ENCODE measurements around the gene TTLL8. TPM values are rescaled to one million over a fixed set of nuclear protein-coding genes. Genes with fewer than 3 reads are reported as not detected.

TTLL8 gene
- total RNA-seq, 1 experiment from 2014 or later, result not detected

DNA sequence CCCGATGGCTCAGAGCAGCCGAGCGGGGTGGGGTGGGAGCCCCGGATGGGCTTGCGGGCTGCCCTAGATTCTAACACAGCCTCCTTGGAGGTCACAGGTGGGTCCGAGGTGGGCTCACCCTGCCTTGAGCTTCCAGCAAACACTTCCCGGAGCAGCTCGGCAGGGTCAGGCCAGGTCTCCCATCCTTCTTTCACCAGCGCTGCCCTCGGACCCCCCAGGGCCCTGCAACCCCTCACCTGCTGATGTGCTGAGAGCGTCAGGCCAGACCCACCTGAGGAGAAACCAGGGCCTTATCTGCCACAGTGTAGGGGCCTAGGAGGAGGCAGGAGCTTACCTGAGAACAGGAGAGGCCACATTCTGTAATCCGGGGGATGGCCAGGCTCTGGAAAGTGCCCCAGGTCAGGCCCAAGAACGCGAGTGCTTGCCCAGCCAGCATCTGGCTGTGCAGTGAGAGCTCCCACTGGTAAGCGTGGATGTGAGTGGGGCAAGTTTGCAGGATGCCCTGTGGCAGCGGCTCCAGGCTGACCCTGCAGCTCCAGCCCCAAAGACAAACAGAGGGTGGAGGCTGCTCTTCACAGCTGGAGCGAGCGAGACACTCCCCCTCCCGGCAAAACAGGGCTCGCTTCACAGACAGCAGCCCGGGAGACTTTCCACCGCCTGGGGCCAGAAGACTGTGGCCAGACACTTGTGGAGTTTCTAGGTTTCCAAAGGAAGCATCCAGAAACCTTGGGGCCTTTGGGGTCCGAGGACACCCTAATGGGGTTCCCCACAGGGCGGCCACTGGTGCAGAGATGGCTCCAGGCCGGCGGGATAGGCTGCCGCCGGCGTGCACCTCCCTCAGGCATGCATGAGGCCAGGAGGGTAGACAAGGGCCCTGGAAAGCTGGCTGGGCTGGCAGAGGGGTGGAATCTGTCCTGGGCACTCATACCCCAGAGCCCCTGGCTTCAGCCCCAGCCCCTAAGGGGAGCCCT is 45.6 kb downstream of the TTLL8 start, which contains the start of gene IL17REL:
Gene IL17REL (minus strand): TSS at position 555 of the 971 bp plus-strand sequence. CDS start 119 bp downstream, at position 436.
- no peak within 1 kb of the TSS for H3K4me2 ChIP-seq (ENCODE audit: low read length)
- CTCF ChIA-PET, result no interaction called here
- H3K9ac ChIP-seq (ENCODE audit: low read length), result no peak within 1 kb of the TSS
- H3K9me3 ChIP-seq (ENCODE audit: low read length), result no peaks in the 10 kb centered on the region
- POLR2A ChIA-PET (ENCODE audit: unreplicated experiment), result no interaction called here
- H3K4me1 ChIP-seq (ENCODE audit: insufficient read depth, low read length), result peaks cover 11% of the 10 kb centered on the region; the same call in 1 of the 2 replicates
- H3K36me3 ChIP-seq (ENCODE audit: low read depth, low read length), result no peaks in the 10 kb centered on the region
- no peaks in the 10 kb centered on the region for H3K27me3 ChIP-seq (ENCODE audit: low read length)
- TF ChIP-seq EZH2 (IDR thresholded peaks at IDR 0.05; ENCODE audit: low read length, unreplicated experiment), result no peak
- TF ChIP-seq, protein P1, sequence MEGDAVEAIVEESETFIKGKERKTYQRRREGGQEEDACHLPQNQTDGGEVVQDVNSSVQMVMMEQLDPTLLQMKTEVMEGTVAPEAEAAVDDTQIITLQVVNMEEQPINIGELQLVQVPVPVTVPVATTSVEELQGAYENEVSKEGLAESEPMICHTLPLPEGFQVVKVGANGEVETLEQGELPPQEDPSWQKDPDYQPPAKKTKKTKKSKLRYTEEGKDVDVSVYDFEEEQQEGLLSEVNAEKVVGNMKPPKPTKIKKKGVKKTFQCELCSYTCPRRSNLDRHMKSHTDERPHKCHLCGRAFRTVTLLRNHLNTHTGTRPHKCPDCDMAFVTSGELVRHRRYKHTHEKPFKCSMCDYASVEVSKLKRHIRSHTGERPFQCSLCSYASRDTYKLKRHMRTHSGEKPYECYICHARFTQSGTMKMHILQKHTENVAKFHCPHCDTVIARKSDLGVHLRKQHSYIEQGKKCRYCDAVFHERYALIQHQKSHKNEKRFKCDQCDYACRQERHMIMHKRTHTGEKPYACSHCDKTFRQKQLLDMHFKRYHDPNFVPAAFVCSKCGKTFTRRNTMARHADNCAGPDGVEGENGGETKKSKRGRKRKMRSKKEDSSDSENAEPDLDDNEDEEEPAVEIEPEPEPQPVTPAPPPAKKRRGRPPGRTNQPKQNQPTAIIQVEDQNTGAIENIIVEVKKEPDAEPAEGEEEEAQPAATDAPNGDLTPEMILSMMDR (conservative IDR thresholded peaks at IDR 0.05; ENCODE audit: low read depth, low read length), result no peak; the same call in 1 of the 2 replicates
- TF ChIP-seq EZH2phosphoT487 (IDR thresholded peaks at IDR 0.05; ENCODE audit: borderline replicate concordance, low read length), result no peak
- H2AFZ ChIP-seq (ENCODE audit: low read length), result no peak within 1 kb of the TSS
- peak; percentile 20 for DNase-seq
- no peaks in the 10 kb centered on the region for H3K9me2 ChIP-seq (replicated peaks; ENCODE audit: low read length)
- intact Hi-C loops (cut with micrococcal nuclease), result no loop called here
- ATAC-seq, result peak; percentile 53
- no peaks in the 10 kb centered on the region for H4K20me1 ChIP-seq (ENCODE audit: low read length)
- no peak within 1 kb of the TSS for H3K4me3 ChIP-seq (ENCODE audit: low read length)
- no peak within 1 kb of the TSS for H3K27ac ChIP-seq (ENCODE audit: low read length)
- no peaks in the 10 kb centered on the region for H3K79me2 ChIP-seq (ENCODE audit: low read length)
- BruUV-seq (replicated peaks), result no TSS peak
- no peaks in the 10 kb centered on the region for H3F3A ChIP-seq (ENCODE audit: low read length, unreplicated experiment)

DNA sequence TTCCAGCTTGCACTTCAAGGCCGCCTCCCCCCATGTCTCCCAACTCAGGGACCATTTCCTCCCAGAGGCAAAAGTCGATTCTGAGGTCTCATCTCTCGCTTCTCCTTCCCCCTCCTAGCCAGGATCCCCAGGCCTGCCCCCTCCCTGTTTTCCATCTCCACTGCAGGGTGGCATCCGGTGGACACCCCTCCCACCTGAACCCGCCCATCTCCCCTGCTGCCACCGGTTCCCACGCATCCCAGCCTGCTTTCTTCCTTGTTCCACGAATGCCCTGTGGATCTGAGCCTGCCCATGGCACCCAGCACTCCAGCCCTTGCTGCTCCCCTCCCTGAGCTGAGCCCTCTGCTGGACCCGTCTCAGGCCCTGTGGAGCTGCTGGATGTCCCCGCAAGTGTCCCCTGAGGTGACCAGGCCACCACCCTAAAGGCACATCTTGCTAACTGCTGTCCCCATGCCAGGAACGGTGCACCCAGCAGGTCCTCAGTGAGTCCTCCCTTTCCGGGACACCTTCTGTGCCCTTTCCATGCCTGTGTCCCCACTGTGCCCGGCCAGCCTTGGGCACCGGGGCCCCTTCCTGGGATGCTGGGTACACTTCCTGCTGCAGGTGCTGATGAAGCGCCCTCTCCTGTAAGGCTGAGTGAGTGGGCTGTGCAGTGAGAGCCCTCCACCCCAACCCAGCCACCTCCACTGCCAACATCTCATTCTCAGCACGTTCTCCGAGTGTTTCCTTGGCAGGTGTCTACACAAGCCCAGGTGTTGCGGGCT is 46.5 kb downstream of the TTLL8 start:
- POLR2A ChIA-PET (ENCODE audit: unreplicated experiment), result no interaction called here
- H3K9me2 ChIP-seq (replicated peaks; ENCODE audit: low read length), result no peaks in the 10 kb centered on the region
- H3K79me2 ChIP-seq (ENCODE audit: low read length), result no peaks in the 10 kb centered on the region
- no peak overlapping the region for H3K4me2 ChIP-seq (ENCODE audit: low read length)
- no peaks in the 10 kb centered on the region for H3K9me3 ChIP-seq (ENCODE audit: low read length)
- TF ChIP-seq EZH2phosphoT487 (IDR thresholded peaks at IDR 0.05; ENCODE audit: borderline replicate concordance, low read length) (no peak), EZH2 (IDR thresholded peaks at IDR 0.05; ENCODE audit: low read length, unreplicated experiment) (no peak)
- TF ChIP-seq, protein P1 (conservative IDR thresholded peaks at IDR 0.05; ENCODE audit: low read depth, low read length), result no peak
- H2AFZ ChIP-seq (ENCODE audit: low read length), result no peak overlapping the region
- H3K27me3 ChIP-seq (ENCODE audit: low read length), result no peaks in the 10 kb centered on the region
- H3K36me3 ChIP-seq (ENCODE audit: low read depth, low read length), result no peaks in the 10 kb centered on the region
- no peak overlapping the region for H3K4me3 ChIP-seq (ENCODE audit: low read length)
- peaks cover 11% of the 10 kb centered on the region; the same call in 1 of the 2 replicates for H3K4me1 ChIP-seq (ENCODE audit: insufficient read depth, low read length)
- DNase-seq (no peak), ATAC-seq (no peak)
- no peak overlapping the region for H3K9ac ChIP-seq (ENCODE audit: low read length)
- H4K20me1 ChIP-seq (ENCODE audit: low read length), result no peaks in the 10 kb centered on the region
- no peak overlapping the region for H3K27ac ChIP-seq (ENCODE audit: low read length)
- intact Hi-C loops (cut with micrococcal nuclease), result no loop called here
- CTCF ChIA-PET, result no interaction called here
- BruUV-seq (replicated peaks), result no TSS peak
- H3F3A ChIP-seq (ENCODE audit: low read length, unreplicated experiment), result no peaks in the 10 kb centered on the region

Data from PC-3 (cell line).